Adipocyte (in vitro differentiated cells): ENCODE measurements around the gene ATP8A2.
"Not testable (repeated sequence)": the region's sequence is repeated elsewhere in the genome, so short reads cannot be mapped to it uniquely, and the experiment has no call there.

Experiments used
- DNase-seq: peaks from one replicate; pipeline ENCODE4 v3.0.0-alpha.2; 2015; ENCODE audit warnings: low read depth
- H3K27me3 ChIP-seq: replicated peaks from 2 replicates; pipeline ENCODE4 v1.7.0; 2013; ENCODE audit warnings: mild to moderate bottlenecking, low read length, moderate library complexity; ENCODE audit not compliant: control insufficient read depth, insufficient read depth
- H3K36me3 ChIP-seq: 2 replicates; pipeline ENCODE4 v1.7.0; 2013; ENCODE audit warnings: low read length, mild to moderate bottlenecking, moderate library complexity; ENCODE audit not compliant: control insufficient read depth, insufficient read depth, severe bottlenecking
- H3K4me1 ChIP-seq: 2 replicates; pipeline ENCODE4 v1.7.0; 2013; ENCODE audit warnings: mild to moderate bottlenecking, low read length, moderate library complexity; ENCODE audit not compliant: control insufficient read depth, insufficient read depth
- H3K4me3 ChIP-seq: 2 replicates; pipeline ENCODE4 v1.7.0; 2013; ENCODE audit warnings: mild to moderate bottlenecking, low read length, moderate library complexity
- H3K9ac ChIP-seq: 2 replicates; pipeline ENCODE4 v1.7.0; 2013; ENCODE audit warnings: mild to moderate bottlenecking, low read length, moderate library complexity
- H3K9me3 ChIP-seq: 2 replicates; pipeline ENCODE4 v1.7.0; 2013; ENCODE audit warnings: mild to moderate bottlenecking, low read length, moderate library complexity; ENCODE audit not compliant: control insufficient read depth

ATP8A2 gene

GRCh38 chr13:25778808-25779305 is 407.1 kb downstream of the ATP8A2 start:
- Histone ChIP-seq H3K27me3 (peaks cover 12% of the 10 kb centered on the region), H3K4me3 (no peak overlapping the region)

GRCh38 chr13:25783076-25783475 is 411.3 kb downstream of the ATP8A2 start:
- no peak overlapping the region for H3K4me3 ChIP-seq

More at GRCh38 chr13:25778808-25779305, 407.1 kb downstream of the ATP8A2 start:
- DNase-seq, result no peak
- Histone ChIP-seq H3K36me3 (no peaks in the 10 kb centered on the region), H3K9ac (no peak overlapping the region), H3K4me1 (no peaks in the 10 kb centered on the region), H3K9me3 (no peaks in the 10 kb centered on the region)

GRCh38 chr13:25783601-25784024 is 411.8 kb downstream of the ATP8A2 start:
- H3K36me3 ChIP-seq, result no peaks in the 10 kb centered on the region
- DNase-seq, result no peak
- H3K4me3 ChIP-seq, result no peak overlapping the region
- H3K4me1 ChIP-seq, result no peaks in the 10 kb centered on the region
- H3K9me3 ChIP-seq, result no peaks in the 10 kb centered on the region
- H3K9ac ChIP-seq, result no peak overlapping the region
- peaks cover 6% of the 10 kb centered on the region for H3K27me3 ChIP-seq

More at GRCh38 chr13:25783076-25783475, 411.3 kb downstream of the ATP8A2 start:
- H3K9me3 ChIP-seq, result no peaks in the 10 kb centered on the region
- H3K36me3 ChIP-seq, result no peaks in the 10 kb centered on the region
- H3K4me1 ChIP-seq, result no peaks in the 10 kb centered on the region
- H3K9ac ChIP-seq, result no peak overlapping the region
- no peak for DNase-seq
- H3K27me3 ChIP-seq, result peaks cover 7% of the 10 kb centered on the region

GRCh38 chr13:25784119-25784518 is 412.3 kb downstream of the ATP8A2 start:
- Histone ChIP-seq H3K36me3 (no peaks in the 10 kb centered on the region), H3K9ac (no peak overlapping the region), H3K4me1 (no peaks in the 10 kb centered on the region), H3K9me3 (no peaks in the 10 kb centered on the region), H3K4me3 (no peak overlapping the region), H3K27me3 (peaks cover 4% of the 10 kb centered on the region)
- DNase-seq, result no peak

- not testable (repeated sequence) for H3K9ac ChIP-seq, H3K4me1 ChIP-seq, H3K4me3 ChIP-seq, H3K9me3 ChIP-seq, H3K27me3 ChIP-seq, DNase-seq, H3K36me3 ChIP-seq
Observed at GRCh38 chr13:25790137-25790536, 418.4 kb downstream of the ATP8A2 start.

- Histone ChIP-seq H3K9me3 (no peaks in the 10 kb centered on the region), H3K9ac (no peak overlapping the region), H3K4me1 (no peaks in the 10 kb centered on the region), H3K36me3 (no peaks in the 10 kb centered on the region), H3K4me3 (no peak overlapping the region), H3K27me3 (peaks cover 7% of the 10 kb centered on the region)
- no peak for DNase-seq
Observed at GRCh38 chr13:25795277-25795676, 423.5 kb downstream of the ATP8A2 start.

GRCh38 chr13:25796474-25796873 is 424.7 kb downstream of the ATP8A2 start:
- H3K9ac ChIP-seq, result no peak overlapping the region
- no peak overlapping the region for H3K4me3 ChIP-seq
- no peaks in the 10 kb centered on the region for H3K9me3 ChIP-seq
- H3K27me3 ChIP-seq, result peaks cover 17% of the 10 kb centered on the region
- H3K4me1 ChIP-seq, result no peaks in the 10 kb centered on the region
- peak; percentile 17 for DNase-seq
- H3K36me3 ChIP-seq, result no peaks in the 10 kb centered on the region

GRCh38 chr13:25798998-25799397 is 427.2 kb downstream of the ATP8A2 start:
- Histone ChIP-seq H3K4me1 (no peaks in the 10 kb centered on the region), H3K36me3 (no peaks in the 10 kb centered on the region), H3K9me3 (no peaks in the 10 kb centered on the region), H3K9ac (no peak overlapping the region), H3K4me3 (no peak overlapping the region), H3K27me3 (peaks cover 20% of the 10 kb centered on the region)
- DNase-seq, result no peak

GRCh38 chr13:25800523-25800922 is 428.7 kb downstream of the ATP8A2 start:
- H3K4me1 ChIP-seq, result no peaks in the 10 kb centered on the region
- peaks cover 27% of the 10 kb centered on the region for H3K27me3 ChIP-seq
- no peak for DNase-seq

GRCh38 chr13:25802579-25802978 is 430.8 kb downstream of the ATP8A2 start:
- Histone ChIP-seq H3K4me3 (no peak overlapping the region), H3K4me1 (no peaks in the 10 kb centered on the region), H3K36me3 (no peaks in the 10 kb centered on the region), H3K9ac (no peak overlapping the region), H3K9me3 (no peaks in the 10 kb centered on the region), H3K27me3 (peaks cover 27% of the 10 kb centered on the region)
- no peak for DNase-seq

More at GRCh38 chr13:25800523-25800922, 428.7 kb downstream of the ATP8A2 start:
- Histone ChIP-seq H3K9ac (no peak overlapping the region), H3K4me3 (no peak overlapping the region), H3K36me3 (no peaks in the 10 kb centered on the region), H3K9me3 (no peaks in the 10 kb centered on the region)

- Histone ChIP-seq H3K36me3 (no peaks in the 10 kb centered on the region), H3K27me3 (peaks cover 27% of the 10 kb centered on the region), H3K4me1 (no peaks in the 10 kb centered on the region), H3K9me3 (no peaks in the 10 kb centered on the region), H3K9ac (no peak overlapping the region), H3K4me3 (no peak overlapping the region)
- no peak for DNase-seq
Observed at GRCh38 chr13:25803641-25804040, 431.9 kb downstream of the ATP8A2 start.
